HEK293 (cell line): ENCODE results near the gene SLC35E4.

Experiments used
- CTCF ChIA-PET: fragments of 350-600 bp; formaldehyde crosslinking; extraction: SDS; loops from one replicate; lab custom pipeline; 2021; ENCODE audit warnings: antibody characterized with exemption; lab: Yijun Ruan, JAX
- POLR2A ChIA-PET: fragments of 300-600 bp; formaldehyde crosslinking; extraction: SDS; loops from one replicate; lab custom pipeline; 2020; ENCODE audit warnings: antibody characterized with exemption, inconsistent platforms; lab: Yijun Ruan, JAX
- H3K27ac ChIP-seq: fragments of 200-500 bp; sonication (Bioruptor generic); 2 replicates; pipeline ENCODE4 v1.5.1; 2014; ENCODE audit warnings: low read depth, low read length, control low read depth, inconsistent platforms; ENCODE audit errors: extremely low read depth
- H3K36me3 ChIP-seq, 2 experiments: fragments of 200-500 bp in 1 of 2; sonication (Bioruptor generic) in 1 of 2; 1 replicate in 1 of 2; 2 replicates in 1 of 2; pipeline ENCODE4 v1.5.1; 2014 to 2017; ENCODE audit warnings: inconsistent platforms in 2 of 2, low read length in 2 of 2; ENCODE audit not compliant: control insufficient read depth in 2 of 2, insufficient read depth in 1 of 2
- H3K4me1 ChIP-seq: fragments of 200-500 bp; sonication (Bioruptor generic); 2 replicates; pipeline ENCODE4 v1.5.1; 2014; ENCODE audit warnings: mild to moderate bottlenecking, low read length, inconsistent platforms; ENCODE audit not compliant: control insufficient read depth, insufficient read depth
- H3K4me3 ChIP-seq: 2 replicates; pipeline ENCODE4 v1.5.1; 2011; ENCODE audit warnings: low read depth, mild to moderate bottlenecking, control low read depth, low read length, moderate library complexity
- H3K9me3 ChIP-seq: fragments of 200-500 bp; sonication (Bioruptor generic); 2 replicates; pipeline ENCODE4 v1.5.1; 2014; ENCODE audit warnings: low read depth, low read length, inconsistent platforms; ENCODE audit not compliant: control insufficient read depth, insufficient read depth
- CTCF ChIP-seq: fragments of 450-650 bp; formaldehyde crosslinking; IDR thresholded peaks from 2 replicates; pipeline ENCODE4 v1.5.1; 2016; ENCODE audit warnings: missing biosample characterization, missing genetic modification characterization
- SALL2 ChIP-seq: fragments of 450-650 bp; formaldehyde crosslinking; IDR thresholded peaks from 2 replicates; pipeline ENCODE4 v1.5.0; 2017; ENCODE audit warnings: missing biosample characterization, mild to moderate bottlenecking, missing genetic modification characterization, borderline replicate concordance
- SCRT1 ChIP-seq: fragments of 450-650 bp; formaldehyde crosslinking; IDR thresholded peaks from 2 replicates; pipeline ENCODE4 v1.5.1; 2016; ENCODE audit warnings: missing biosample characterization, missing genetic modification characterization, borderline replicate concordance
- SCRT2 ChIP-seq: fragments of 450-650 bp; formaldehyde crosslinking; IDR thresholded peaks from 2 replicates; pipeline ENCODE4 v1.5.1; 2016; ENCODE audit warnings: missing biosample characterization, missing genetic modification characterization
- ZBTB10 ChIP-seq: fragments of 450-650 bp; formaldehyde crosslinking; IDR thresholded peaks from 2 replicates; pipeline ENCODE4 v1.5.1; 2016; ENCODE audit warnings: missing biosample characterization, missing genetic modification characterization
- ZBTB49 ChIP-seq: fragments of 450-650 bp; formaldehyde crosslinking; IDR thresholded peaks from 2 replicates; pipeline ENCODE4 v1.5.1; 2016; ENCODE audit warnings: missing biosample characterization, missing genetic modification characterization, low read depth
- ZNF24 ChIP-seq: fragments of 450-650 bp; formaldehyde crosslinking; IDR thresholded peaks from 2 replicates; pipeline ENCODE4 v1.5.1; 2016; ENCODE audit warnings: missing biosample characterization, missing genetic modification characterization
- ZNF501 ChIP-seq: fragments of 450-650 bp; formaldehyde crosslinking; IDR thresholded peaks from 2 replicates; pipeline ENCODE4 v1.5.1; 2016; ENCODE audit warnings: missing biosample characterization, missing genetic modification characterization
- ZNF518A ChIP-seq: fragments of 450-650 bp; formaldehyde crosslinking; conservative IDR thresholded peaks from 2 replicates; pipeline ENCODE4 v1.5.1; 2016; ENCODE audit warnings: low read depth, missing biosample characterization, missing genetic modification characterization
- ZNF621 ChIP-seq: fragments of 450-650 bp; formaldehyde crosslinking; IDR thresholded peaks from 2 replicates; pipeline ENCODE4 v1.5.1; 2017; ENCODE audit warnings: missing biosample characterization, missing genetic modification characterization
- ZNF660 ChIP-seq: fragments of 450-650 bp; IDR thresholded peaks from 2 replicates; pipeline ENCODE4 v1.5.1; 2018; ENCODE audit warnings: missing biosample characterization, mild to moderate bottlenecking, missing genetic modification characterization
- ZNF837 ChIP-seq: fragments of 450-650 bp; formaldehyde crosslinking; IDR thresholded peaks from 2 replicates; pipeline ENCODE4 v1.5.1; 2016; ENCODE audit warnings: missing biosample characterization, missing genetic modification characterization

Gene SLC35E4

GRCh38 chr22:30687358-30687757, 51.8 kb downstream of the SLC35E4 start (continued):
- TF ChIP-seq ZNF501 (tag by site-specific recombination) (no peak), ZBTB10 (tag by site-specific recombination) (no peak), ZNF621 (tag by site-specific recombination) (no peak)

GRCh38 chr22:30689622-30690021, 54.0 kb downstream of the SLC35E4 start:
- POLR2A ChIA-PET = no interaction called here
- Histone ChIP-seq H3K36me3 (no peaks in the 10 kb centered on the region), H3K9me3 (no peaks in the 10 kb centered on the region), H3K27ac (no peak overlapping the region), H3K4me1 (no peaks in the 10 kb centered on the region; the same call in 1 of the 2 replicates), H3K4me3 (no peak overlapping the region)
- TF ChIP-seq CTCF (no peak), ZBTB49 (tag by site-specific recombination) (no peak), ZNF24 (no peak), ZNF837 (tag by site-specific recombination) (no peak), SCRT2 (tag by site-specific recombination) (peak; percentile 89), SCRT1 (tag by site-specific recombination) (peak; percentile 69; the same call in 1 of the 2 replicates)
- CTCF ChIA-PET = interaction anchor here (0.6 to 0.7 kb wide), 2 partner anchors 101 to 239 kb away, joined by 3 read pairs; no protein-coding TSS in a partner anchor

GRCh38 chr22:30691204-30691603, 55.6 kb downstream of the SLC35E4 start:
- H3K36me3 ChIP-seq = no peaks in the 10 kb centered on the region
- H3K4me1 ChIP-seq = peaks cover 4% of the 10 kb centered on the region; the same call in 1 of the 2 replicates
- H3K9me3 ChIP-seq = no peaks in the 10 kb centered on the region
- TF ChIP-seq SALL2 (tag by site-specific recombination) (no peak), ZNF518A (tag by site-specific recombination) (no peak), ZNF660 (0 out of 2 replicates have a peak, but pooled peaks have one; percentile 18)
- TF ChIP-seq, all 188 proteins: peak for 1
- Histone ChIP-seq H3K4me3 (no peak overlapping the region), H3K27ac (no peak overlapping the region)
- POLR2A ChIA-PET = no interaction called here
- CTCF ChIA-PET = interaction anchor here (0.7 to 4.4 kb wide), 2 partner anchors 57 to 229 kb away, joined by 3 to 20 read pairs; partner anchors contain the start of gene SLC35E4
